Stimulated activated CD4-positive, alpha-beta T cell treated with anti-CD3 and anti-CD28 coated beads, Interleukin-15, amount 100 ng/mL, for 1 hour (primary cell): ENCODE data around the gene KDM5C.
A peak's percentile ranks its signal among the peaks of the same experiment; 100 is the strongest.

ENCODE experiments used
- DNase-seq, 2 donors: peaks; one replicate each; pipeline ENCODE4 v3.0.0-alpha.2; 2020; ENCODE audit warnings: low read depth in 1 of 2, low spot score in 1 of 2

Gene KDM5C

DNA sequence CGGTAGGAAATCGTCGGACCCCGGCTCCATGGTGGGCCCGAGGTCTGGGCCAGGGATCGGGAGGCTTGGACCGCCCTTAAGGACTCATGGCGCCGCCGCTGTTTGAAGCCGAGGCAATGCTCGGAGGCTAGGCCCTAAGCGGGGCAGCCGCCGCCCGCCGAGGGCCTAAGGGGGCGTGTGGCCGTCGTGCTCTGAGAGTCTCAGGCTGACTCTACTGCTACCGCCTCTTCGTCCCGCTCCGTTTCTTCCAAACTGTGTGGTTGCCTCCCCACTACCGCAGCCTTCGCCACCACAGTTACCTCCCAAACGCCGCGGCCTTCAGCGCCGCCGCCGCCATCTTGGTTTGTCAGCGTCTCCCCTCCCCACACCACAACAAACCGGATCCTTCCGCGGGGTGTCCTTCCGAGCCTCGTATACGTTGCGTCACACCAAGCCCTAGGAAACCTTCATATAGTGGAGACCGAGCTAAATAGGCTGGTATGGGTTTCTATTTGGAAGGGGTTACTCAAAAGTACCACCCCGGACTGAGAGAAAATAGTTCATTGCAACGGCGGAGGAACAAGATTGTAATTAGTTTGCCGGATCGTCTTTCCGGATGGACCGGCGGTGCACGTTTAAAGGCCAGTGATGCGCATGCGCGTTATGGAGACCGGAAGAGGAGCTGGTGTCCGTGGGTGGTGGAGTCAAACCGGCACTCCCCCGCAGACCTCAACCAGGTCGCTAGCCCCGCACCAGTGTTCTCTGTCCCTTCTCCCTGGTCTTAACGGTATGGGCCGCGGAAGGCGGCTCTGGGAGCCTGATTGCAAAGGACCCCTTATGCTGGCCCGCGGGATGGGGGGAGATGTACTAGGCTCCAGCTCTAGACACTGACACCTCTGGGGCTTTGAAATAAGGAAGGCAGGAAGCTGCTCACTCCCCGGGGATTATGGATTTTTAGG lies at the start of gene KDM5C:
Gene KDM5C (minus strand): TSS at position 348 of the 938 bp plus-strand sequence. CDS start 318 bp downstream, at position 30.
- DNase-seq = peak; percentile 65 to 69

DNA sequence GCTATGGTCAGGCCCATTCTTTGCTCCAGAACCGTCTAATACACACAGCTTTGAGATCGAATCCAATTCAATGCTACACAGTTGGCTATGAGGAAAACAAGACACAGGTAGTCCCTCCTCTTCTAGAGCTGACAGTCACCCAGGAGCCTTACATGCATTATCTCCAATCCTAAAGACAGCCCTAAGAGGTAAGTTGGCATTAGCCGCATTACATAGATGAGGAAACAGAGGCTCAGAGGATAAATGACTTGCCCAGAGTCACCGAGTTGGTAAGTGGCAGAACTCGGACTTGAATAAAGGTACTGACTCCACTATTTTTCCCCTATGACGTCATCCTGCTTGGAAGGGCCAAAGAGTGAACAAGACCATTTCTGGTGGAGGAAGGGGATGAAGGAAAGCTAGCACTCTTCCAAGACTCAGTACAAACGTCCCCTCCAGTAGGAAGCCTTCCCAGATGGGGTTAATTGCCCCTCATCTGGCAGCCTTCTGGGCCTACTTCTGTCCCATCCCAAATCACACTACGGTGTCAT lies 47.9 kb upstream of the KDM5C start:
- DNase-seq = no peak

DNA sequence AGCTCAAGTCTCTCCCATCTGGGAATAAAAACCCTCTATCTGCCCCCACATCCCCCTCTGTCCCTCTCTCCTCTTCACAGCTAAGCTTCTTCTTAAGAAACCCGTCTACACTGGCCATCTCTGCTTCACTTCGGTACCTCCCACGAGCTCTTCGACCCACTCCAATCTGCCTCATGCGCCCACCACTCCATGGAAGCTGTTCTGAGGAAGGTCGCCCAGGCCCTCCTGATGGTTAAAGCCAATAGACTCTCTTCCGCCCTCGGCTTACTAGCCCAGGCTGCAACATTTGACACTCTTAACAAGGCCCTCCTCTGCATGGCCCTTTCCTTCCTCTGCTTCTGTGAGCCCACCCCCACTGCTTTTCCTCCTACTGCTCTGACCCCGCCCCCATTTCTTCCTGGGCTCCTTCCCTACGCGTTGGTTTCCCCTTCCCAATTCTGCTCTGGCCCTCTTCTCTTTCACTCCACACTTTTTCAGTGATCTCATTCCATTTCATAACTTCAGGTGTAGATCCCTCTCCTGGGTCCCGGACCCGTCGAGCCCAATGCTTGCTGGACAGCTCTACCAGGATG lies 44.6 kb upstream of the KDM5C start:
- DNase-seq = no peak

DNA sequence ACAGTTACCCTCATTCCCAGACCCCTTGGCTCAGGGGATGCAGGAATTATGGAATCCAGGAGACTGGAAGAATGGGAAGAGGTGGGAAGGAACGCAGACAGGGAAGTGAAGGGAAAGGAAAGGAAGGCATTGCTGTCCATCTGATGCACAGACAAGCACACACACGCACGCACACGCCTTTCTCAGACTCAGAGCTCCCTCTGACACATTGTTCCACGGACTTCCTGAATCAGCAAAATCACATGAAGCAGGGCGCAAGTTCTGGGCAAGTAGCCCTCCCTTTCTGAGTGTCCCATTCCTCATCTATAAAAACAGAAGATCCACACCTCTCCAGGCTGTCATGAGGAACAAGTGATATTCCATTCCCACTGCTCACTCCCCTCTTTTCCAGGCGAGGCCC lies 43.2 kb upstream of the KDM5C start:
- no peak for DNase-seq

DNA sequence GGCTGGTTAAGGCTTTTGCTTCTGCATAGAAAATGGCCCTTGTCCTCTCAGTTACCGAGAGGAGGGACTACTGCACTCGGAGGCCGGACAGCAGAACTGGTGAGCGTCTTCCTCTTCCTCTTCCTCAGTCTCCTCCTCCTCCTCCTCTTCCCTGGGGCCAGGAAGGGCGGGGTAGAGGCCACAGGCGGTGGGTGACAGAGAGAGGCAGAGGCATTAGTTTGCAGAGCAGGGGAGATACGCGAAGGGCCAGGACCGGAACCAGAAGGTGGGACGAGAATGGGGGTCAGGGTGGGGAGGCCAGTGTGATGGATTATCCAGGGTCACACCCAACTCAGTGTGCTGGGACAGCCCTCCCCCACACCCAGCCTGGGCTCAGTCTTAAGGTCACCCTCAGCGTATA lies 41.9 kb upstream of the KDM5C start:
- no peak for DNase-seq

DNA sequence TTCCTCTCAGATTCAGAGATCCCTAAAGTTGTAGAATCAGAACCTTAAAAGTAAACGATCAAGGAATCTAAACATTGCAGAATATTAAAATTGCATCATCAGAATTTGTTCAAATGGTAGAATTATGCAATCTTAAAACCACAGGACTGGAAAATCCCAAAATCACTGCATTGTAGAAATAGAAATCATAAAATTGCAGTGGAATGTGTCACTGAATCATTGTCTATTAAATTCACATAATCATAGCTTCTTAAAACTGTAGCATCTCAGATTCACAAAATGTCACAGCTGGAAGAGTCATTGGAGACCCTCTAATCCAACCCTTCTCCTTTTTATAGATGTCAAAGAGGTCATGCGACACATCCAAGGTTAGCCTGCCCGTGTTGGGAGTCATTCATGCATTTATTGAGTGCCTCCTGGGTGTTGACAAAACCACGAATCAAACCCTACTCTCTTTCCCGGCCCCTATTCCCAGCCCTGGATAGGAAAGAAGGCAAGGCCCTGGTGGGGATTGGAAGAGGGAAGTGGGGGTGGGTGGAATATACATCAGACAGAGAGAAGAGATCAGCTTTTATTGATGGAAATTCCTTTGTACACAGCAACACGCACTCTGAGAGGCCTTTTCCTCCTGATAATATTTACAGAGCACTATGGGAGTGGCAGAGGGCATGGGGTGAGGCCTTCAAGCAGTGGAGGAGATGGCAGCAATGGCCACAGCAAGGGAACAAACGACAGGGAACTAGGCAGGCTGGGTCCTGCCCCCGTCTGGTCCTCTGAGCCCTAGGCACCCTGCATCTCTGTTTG lies 41.0 kb upstream of the KDM5C start:
- DNase-seq = no peak

DNA sequence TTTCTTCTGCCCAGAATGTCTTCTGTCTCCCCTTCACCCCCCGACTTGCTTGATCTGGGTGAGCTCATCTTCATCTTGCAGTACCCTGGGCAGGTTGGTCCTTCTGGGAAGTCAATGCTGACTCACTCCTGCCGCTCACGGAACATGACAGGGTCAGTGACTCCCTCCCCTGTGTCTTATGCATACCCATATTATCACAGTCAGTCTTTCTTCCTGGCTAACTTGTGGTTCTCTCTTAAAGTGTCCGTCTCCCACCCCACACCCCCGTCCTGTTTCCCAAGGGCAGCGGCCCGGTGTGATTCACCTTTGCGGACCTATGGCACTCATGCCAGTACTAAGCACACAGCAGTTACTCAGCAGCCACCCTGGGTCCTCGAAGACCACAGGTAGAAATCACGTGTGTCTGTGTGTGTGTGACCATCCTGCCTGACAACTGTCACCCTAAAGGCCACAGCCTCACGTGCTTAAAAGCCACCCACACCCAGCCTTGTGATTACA lies 38.6 kb upstream of the KDM5C start:
- no peak for DNase-seq

DNA sequence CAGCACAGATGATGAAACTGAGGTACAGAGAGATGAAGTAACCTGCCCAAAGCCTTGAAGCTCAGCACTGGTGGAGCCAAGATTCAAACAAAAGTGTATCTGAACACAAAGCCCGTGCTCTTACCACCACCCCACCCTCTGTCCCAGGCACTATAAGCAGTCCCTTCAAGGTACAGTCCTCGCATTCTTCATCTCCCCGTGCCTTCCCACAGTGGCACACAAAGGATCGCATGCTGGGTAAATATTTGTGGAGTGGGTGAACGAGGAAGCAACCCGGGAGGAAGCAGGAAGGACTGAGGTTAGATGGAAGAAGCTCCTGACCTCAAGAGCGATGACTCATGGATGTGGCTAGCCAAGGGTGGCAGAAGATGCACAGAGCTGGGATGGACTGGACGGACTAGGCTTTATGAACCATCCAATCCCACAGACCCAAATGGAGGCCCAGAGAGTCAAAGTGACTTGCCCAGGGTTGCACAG lies 37.9 kb upstream of the KDM5C start:
- no peak for DNase-seq

DNA sequence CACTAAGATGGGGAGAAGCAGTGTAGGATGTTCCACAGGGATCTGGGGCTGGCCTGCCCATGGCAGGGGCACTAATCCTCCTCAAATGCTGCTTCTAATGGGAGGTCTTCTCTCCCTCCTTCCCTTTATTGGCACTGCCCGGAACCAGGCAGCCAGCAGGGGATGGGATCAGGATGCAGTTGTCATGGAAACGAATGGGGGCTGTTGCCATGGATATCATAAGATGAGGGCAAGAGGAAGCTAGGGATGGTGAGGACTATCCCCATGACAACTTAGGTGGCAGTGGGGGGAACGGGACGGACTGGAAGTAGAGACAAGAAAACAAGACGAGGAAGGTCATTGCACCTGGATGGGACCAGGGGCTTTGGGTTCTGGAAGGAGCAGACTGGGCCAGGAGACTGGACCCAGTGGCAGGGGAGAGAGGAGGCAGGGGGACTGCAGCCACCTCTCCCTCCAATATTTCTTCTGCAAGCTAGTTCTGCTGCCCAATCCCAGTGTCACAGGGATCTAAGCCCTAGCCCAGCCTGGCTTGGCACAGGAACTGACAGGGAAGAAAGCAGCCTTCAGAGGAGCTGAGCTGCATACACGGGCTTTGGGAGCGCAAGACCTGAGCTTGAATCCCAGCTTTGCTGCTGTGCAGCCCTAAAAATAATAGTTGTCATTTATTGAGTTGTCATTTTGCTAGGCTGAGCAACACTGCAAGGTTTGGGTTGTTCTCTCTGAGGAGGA lies 37.3 kb upstream of the KDM5C start:
- no peak for DNase-seq

DNA sequence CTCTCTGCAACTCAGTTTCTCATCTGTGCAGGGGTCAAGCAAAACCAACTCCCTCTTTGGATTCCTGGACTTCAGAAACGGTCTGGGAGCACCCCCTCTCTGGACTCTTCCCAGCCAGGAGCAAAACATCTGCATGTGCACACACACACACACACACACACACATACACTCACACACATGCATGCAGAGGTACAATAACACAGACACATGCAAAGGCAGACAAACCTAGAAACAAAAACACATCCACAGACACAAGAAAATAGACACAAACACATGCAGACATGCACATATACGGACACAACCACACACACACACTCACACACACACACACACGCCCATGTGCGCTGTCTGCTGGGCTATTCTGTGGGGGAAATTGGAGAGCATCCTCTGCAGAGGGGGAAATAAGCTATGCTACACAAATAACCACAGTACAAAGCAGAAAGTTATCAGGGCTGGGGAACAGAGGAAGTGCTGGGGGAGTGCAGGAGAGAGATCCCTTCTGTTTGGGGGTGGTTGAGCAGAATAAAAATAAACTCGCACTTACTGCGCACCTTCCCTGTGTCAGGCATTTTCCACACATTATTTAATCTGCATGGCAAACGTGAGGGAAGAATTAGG lies 36.5 kb upstream of the KDM5C start:
- no peak for DNase-seq

DNA sequence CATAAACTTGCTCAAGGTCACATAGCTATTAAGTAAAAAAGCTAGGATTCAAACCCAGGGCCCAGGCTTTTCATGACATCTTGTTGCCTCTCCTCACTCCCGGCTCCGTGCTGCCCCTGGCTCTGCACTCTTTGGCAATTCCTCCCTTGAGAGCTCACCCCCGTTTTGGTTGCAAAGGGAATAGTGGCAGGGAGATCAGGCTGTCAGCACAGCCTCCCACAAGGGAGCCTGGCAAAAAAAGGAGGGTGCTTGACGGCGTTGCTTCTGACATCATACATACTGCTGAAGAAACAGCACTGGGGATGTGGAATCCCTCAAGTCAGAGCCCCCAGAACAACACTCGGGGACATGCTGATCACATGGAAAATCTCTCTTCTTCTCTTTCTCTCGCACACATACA lies 35.8 kb upstream of the KDM5C start:
- no peak for DNase-seq

DNA sequence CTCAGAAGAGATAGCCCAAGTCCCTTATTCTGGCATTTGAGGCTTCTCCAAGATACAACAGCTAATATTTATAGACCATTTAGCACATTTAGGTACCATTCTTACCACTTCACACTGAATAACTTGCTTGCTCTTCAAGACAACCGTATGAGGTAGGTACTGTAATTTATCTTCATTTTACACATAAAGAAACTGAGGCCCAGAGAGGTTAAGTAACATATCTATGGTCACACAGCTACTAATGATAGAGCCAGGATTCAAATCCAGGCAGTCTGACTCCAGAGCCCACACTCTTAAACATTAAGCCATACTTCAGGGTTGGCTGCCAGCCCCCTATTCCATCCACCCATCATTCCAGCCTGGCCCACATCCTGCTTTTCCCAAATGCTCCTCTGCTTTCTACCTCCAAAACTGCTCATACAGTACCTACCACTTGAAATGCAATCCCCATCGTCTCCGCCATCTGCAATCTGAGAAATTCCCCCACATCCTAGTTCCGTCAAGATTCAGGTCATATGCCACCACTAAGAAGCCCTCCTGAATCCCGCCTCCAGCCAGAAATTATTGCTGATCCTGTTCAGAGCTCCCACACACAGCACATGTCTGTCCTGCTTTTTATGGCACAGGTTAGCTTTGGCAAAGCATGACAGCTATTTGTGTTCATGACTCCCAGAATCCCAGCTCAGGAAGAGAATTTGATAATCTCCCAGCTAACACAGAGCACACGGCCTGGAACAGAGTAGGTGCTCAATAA lies 32.8 kb upstream of the KDM5C start:
- DNase-seq = no peak

DNA sequence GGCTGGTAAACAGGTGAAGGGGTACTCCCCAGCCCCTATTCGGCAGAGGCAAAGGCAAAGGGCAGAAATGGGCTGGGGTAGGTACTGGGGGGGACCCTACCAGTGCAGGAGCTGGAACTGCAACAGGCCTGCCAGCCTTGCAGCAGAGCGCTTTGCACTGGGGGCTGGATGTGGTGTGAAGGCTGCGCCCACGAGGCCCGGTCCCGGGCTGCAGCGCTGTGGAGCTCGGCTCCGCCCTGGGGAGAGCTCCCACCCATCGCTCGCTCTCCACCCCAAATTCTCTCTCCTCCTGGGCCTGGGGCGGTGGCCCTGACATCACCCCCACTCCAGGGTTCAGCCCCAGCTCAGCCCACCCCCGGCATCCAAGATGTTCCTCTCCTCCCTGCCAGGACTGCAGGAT lies 32.2 kb upstream of the KDM5C start:
- no peak for DNase-seq

DNA sequence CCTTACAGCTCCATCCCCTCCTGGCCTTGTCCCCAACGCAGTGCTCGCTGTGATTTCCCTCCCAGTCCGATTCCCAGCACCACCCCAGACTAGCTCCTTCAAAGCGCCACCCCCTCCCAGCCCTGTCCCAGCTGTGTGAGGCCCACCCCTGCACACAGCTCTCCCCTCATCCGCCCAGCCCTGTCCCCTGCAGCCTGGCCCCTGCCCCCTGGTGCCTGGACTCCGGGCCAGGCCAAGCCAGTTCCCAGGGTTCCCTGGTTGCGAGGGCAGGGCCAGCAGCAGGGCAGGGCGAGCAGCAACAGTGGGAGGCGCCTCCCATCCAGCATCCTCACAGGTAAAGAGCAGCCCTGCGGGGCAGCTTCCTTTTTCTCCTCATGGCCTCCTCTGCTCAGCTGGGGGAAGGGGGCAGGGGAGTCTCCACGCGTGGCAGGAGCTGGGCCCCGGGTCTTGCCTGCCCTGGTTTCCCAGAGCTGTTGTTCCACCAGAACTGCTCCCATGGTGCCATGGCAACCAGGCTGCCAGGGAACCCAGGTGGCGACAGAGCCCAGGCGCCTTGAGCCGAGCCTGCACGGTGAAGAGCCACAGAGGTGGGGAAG lies 31.5 kb upstream of the KDM5C start:
- no peak for DNase-seq

DNA sequence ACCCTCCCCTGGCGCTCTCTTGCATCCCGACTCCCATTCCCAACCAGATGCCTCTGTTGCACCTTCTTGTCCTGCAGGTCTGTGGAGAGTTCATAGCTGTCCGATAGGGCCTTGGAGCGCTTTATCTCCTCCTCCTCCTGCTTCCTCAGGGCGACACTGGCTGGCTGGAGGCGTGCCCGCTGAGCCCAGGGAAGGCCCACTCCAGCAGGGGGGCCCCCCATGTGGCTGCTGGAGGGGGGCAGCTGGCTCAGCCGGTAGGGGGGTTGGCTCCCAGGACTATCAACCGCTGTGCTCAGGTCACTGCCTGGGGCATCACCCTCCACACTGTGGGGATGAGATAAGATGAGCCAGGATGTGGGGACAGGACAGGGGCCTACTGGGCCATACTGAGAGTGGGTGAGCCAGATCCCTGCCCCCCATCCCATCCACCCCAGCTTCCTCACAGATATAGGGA lies 30.8 kb upstream of the KDM5C start:
- DNase-seq = no peak

DNA sequence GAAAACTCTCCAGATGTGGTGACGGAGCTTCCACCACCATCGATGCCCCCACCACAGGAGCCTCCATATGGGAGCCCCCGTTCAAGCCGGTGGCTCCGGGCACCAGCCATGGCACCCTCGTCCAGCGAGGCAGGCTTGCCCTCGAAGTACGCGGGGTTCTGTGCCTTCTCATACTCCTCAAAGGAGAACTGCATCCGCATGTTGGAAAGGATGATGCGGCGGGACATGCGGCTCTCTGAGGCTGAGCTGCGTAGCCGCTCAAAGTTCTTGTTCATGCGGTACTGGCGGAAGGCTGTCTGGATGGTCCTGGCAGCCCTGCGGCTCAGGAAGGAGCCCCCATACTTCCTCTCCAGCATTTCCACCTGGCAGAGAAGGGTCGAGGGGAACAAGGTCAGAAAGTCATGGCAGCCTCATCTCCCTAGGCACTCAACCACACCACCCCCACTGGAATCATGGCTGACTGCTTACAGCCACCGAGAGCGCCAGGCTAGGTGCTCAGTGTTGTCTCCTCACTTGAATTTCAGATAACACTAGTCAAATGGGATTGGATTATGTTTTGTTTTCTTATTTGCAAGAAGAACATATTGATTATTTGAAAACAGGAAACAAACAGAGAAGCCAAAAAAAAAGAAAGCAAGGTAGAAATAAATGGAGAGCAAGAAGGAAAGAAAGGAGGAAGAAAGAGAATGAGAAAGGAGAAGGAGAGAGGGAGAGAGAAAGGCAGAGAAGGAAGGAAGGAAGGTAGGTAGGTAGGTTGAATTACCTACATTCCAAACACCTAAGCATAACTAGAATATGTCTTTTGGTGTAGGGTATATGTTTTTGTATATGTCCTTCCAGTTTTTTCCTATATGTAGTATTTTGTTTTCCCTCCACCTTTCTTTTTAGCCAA lies 29.8 kb upstream of the KDM5C start:
- DNase-seq = no peak

DNA sequence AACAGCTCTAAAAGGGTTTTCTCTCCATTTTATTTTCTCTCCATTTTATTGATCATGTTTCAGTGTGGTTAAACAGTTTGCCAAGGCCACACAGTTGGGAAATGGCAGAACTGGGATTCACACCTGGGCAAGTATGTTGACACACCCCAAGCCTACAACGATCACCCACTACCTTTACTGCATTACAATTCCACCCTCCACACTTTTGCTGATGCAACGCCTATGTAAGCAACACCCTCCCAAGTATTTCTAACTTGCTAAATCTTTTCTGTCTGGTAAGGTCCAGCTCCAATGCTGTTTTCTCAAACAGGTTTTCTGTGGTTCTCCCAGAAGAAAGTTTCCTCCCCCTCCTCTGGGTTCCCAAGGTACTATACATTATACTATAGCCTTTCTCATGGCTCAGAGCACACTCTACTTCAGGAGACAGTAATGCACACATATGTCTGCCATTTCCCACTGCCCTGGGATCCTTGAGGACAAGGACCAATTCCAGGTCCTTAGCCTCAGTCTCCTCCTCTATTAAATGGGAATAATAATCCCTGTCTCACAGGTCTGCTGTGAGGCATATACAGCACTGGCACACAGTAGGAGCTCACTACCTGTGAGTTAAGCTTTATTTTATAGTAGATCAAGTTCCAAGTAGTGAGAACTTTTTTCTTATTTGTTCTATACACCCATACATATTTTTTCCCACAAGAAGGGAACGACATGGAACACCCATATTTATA lies 28.4 kb upstream of the KDM5C start:
- DNase-seq = no peak
